GM18951 (cell line): Measurements from ENCODE around the gene TIE1.
"Not testable (repeated sequence)": the region's sequence is repeated elsewhere in the genome, so short reads cannot be mapped to it uniquely, and the experiment has no call there.

Source experiments
- POLR2A ChIP-seq: IDR thresholded peaks from 4 replicates; pipeline ENCODE4 v1.6.1; 2011; ENCODE audit warnings: mild to moderate bottlenecking; ENCODE audit not compliant: insufficient read length, insufficient read depth; ENCODE audit errors: extremely low read depth
- in situ Hi-C: fragments of 300-500 bp; cut with MboI; formaldehyde crosslinking; loops from one replicate; pipeline ENCODE4 v1.12.0; 2022; ENCODE audit warnings: low sequenced_read_pairs, mixed read lengths, inconsistent platforms; ENCODE audit not compliant: unreplicated experiment

Gene TIE1

GRCh38 chr1:43360616-43361015 is 59.8 kb downstream of the TIE1 start:
- peak; percentile 6 for TF ChIP-seq POLR2A
- in situ Hi-C loops = no loop called here

- in situ Hi-C loops = no loop called here
- TF ChIP-seq POLR2A = peak; percentile 23
These were observed 62.6 kb downstream of the TIE1 start for GRCh38 chr1:43363283-43363934.

GRCh38 chr1:43363935-43364525 is 63.2 kb downstream of the TIE1 start:
- TF ChIP-seq POLR2A = no peak
- in situ Hi-C loops = no loop called here

- TF ChIP-seq POLR2A = no peak
- in situ Hi-C loops = no loop called here
These were observed 64.9 kb downstream of the TIE1 start for GRCh38 chr1:43365678-43366077.

- no peak for TF ChIP-seq POLR2A
- in situ Hi-C loops = no loop called here
These were observed 65.4 kb downstream of the TIE1 start for GRCh38 chr1:43366179-43366578.

GRCh38 chr1:43366601-43367025 is 65.8 kb downstream of the TIE1 start:
- TF ChIP-seq POLR2A = no peak
- in situ Hi-C loops = no loop called here

- no peak for TF ChIP-seq POLR2A
- in situ Hi-C loops = no loop called here
These were observed 66.5 kb downstream of the TIE1 start for GRCh38 chr1:43367026-43367903.

GRCh38 chr1:43367904-43368645 is 67.3 kb downstream of the TIE1 start, which contains the start of gene ELOVL1:
Gene ELOVL1 (minus strand): TSS chr1:43368011. CDS start chr1:43365609, 2,402 bp downstream.
- TF ChIP-seq POLR2A = peak; percentile 96
- in situ Hi-C loops = no loop called here

- in situ Hi-C loops = no loop called here
- no peak for TF ChIP-seq POLR2A
These were observed 67.9 kb downstream of the TIE1 start for GRCh38 chr1:43368646-43369020.

GRCh38 chr1:43369779-43370178 is 69.0 kb downstream of the TIE1 start:
- in situ Hi-C loops = not testable (repeated sequence)

- in situ Hi-C loops = no loop called here
- TF ChIP-seq POLR2A = no peak
These were observed 69.8 kb downstream of the TIE1 start for GRCh38 chr1:43370564-43370963.

- no peak for TF ChIP-seq POLR2A
- in situ Hi-C loops = no loop called here
These were observed 71.4 kb downstream of the TIE1 start for GRCh38 chr1:43372172-43372571.
